ENCODE results near the gene MYL12A.
"Not testable (repeated sequence)": the region's sequence is repeated elsewhere in the genome, so short reads cannot be mapped to it uniquely, and the experiment has no call there.

Gene MYL12A

DNA sequence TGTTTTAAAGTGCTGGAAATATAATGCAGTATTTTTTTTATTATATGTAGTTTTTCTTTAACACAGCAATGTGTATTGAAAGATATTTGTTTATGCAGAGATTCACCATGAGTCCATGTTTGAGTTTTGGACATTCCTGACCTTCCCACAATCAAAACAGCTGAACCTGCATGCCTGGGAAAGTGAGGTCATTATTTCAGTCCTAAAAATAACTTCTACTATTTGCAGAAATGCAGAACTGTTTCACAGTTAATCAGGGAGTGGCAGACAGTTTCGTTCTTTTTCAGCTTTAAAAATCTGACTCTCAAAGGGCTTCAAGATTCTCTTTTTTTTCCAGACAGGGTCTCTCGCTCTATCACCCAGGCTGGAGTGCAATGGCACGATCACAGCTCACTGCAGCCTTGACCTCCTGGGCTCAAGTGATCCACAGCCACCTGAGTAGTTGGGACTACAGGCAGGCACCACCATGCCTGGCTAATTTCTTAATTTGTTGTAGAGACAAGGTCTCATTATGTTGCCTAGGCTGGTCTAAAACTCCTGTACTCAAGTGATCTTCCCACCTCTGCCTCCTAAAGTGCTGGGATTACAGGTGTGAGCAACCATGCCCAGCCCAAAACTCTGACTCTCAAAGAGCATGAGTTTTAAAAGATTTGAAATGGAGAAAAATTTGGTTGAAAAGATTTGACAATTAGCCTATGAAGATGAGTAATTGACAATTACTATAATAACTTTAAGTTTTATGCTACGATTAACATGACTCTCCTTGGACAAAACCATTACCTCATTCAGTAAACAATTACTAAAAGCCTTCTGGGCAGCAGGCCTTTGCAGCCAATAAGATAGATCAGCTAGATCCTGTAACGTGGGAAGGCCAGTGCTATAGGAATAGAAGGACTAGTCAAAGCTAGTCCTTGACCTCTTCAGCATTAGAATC is 9.4 kb downstream of the MYL12A start:
- DNase-seq = no peak

DNA sequence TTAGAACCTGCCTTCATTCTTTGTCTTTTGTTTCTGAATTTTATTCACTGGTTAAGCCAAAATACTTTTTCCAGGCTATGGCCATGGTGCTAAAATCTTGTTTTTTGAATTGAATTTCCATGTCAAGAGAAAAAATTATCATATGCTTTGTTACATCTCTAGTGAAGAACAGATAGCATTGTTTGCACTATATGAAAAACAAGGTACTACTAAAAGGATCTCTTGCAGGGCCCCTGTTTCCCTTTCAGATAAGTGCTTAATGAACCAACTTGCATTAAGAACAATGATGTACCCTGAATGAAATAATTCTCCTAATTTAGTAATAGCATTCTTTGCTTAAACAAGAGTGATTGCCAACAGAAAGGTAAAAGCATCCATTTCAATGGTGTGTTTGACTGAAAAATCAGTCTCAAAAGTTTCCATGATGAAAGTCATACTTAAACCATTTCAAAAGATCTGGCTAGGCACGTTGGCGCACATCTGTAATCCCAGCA is 10.1 kb downstream of the MYL12A start:
- no peak for DNase-seq

DNA sequence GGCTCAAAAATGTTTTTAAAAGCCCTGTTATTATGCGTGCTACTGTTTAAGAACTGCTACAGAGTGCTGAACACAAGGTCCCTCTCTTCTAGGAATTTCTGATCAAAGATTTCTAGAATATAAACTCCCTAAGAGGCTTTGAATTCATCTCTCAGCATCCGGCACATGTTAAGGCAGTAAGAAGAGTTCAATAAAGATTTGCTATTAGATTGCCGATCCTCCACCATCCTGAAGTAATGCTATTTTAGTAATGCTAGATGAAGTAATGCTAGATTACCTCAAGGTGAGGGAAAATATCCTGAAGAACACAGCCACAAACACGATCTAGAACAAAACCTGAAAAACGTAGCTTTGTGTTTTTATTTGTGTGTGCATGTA is 13.4 kb downstream of the MYL12A start:
- peak in 1 of 2 donors; percentile 55 for DNase-seq

DNA sequence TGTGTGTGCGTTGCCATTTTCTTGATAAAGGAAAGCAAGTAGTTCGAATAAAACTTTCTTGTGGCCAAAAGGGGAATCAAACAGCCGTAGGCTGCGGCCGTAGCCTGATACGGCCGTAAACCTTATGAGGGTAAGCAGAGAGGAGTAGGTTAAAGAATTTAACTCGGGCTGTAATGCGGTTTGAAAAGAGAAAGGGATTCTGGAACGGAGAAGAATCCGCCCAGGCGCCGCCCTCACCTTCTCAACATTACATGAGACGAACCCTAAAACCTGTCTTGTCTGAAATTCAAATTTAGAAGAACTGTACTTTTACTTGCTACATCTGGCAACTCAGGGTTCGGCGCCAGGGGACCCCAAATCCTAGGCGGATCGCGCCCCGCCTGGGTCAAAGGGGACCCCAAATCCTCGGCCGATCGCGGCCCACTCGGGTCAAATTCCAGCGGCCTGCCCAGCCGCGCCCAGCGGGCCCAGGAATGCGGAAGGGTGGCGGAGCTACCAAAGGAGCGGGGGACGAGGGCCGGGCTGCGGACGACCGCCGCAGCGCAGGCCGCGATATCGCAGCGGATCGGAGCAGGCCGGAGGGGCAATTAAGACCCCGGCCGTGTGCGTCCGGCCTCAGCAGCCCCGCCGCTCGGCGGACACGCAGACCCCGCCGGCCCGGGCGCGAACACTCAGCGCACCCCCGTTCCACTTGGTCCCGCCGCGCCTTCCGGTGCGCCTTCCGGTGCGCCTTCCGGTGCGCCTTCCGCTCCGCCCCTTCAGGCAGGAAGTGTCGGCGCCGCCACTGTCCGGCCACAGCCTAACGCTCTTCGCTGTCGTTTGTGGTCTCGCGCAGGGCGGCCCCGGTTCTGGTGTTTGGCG is 14.0 kb downstream of the MYL12A start, which contains the start of gene MYL12B:
MYL12B (plus strand) TSS at position 761 of the 861 bp plus-strand sequence. CDS start 10,766 bp downstream, outside the sequence.
- peak; percentile 76 to 83 for DNase-seq

DNA sequence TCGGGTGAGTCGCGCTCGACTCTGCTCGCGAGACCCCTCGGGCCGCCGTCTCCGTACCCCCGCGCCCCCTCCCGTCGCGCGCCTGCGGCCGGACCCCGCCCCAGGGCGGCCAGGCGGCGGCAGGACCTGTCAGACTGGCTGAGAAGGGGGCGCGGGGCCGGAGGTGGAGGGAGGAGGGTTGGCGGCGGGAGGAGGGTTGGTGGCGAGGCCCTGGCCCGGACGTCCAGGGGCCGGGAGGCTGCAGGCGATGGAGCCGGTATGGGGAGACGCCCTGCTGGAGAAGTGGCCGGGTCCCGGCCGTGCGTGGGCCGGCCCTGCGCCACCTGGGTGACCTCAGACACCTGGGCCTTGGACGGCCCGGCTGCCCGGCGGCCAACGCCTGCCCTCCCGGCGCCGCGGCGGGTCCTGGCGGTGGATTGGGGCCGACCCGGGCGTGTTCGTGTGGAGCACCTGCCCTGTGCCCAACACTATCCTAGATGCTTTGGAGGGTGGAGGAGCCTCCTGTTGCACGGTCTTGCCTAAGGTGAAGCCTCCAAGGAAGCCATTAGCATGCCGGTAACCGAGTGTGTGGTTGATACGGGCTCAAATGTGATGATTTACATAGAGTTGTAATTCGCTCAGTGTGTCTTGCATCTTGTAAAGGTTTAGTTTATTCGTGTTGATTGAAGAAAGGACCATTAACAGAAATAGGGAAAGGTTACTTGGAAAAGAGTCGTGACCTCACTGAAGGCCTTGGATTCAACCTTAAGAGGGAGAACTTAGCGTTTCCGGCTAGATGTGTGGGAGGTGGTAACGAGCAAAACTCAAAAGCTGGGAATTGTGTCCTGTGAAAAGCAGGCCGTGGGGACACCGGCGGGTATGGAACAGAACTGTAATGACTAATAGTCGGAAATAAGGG is 14.9 kb downstream of the MYL12A start:
- no peak for DNase-seq

DNA sequence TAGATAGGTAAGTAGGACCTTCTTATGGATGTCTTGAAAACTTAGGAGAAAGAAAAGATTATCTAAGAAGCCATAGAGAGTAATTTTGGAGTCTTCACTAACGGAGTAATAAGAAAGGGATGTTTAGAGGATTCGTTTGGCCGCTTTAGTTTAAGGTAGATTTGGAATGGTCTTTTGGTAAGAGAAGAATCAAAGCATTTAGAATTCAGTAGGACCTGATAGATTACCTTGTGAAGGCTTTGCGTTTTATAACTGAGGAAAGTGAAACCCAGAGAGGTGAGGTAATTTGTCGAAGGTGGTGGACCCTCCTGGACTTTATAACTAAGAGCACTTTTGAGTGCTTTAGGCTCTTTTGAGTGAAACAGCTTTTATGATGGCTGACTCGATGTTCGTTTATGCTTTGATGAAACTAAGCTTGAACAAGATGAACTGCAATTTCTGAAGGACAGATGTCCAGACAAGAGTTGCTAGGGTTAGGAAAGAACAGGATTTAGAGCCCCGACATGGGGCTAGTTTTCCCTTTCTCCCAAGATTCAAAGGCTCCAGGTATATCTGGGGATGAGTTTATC is 15.6 kb downstream of the MYL12A start:
- DNase-seq = no peak

DNA sequence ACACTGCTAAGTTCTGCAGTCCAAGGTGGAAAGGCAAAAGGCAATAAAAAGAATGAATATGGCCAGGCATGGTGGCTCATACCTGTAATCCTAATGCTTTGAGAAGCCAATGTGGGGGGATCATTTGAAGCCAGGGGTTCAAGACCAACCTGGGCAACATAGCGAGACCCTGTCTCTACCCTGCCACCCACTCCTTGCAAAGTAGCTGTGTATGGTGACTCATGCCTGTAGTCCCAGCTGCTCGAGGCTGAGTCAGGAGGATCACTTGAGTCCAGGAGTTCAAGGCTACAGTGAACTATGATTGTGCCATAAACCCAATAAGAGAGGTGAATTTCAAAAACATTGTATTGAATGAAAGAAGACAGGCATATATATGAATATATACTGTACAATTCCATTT is 16.8 kb downstream of the MYL12A start:
- no peak for DNase-seq

DNA sequence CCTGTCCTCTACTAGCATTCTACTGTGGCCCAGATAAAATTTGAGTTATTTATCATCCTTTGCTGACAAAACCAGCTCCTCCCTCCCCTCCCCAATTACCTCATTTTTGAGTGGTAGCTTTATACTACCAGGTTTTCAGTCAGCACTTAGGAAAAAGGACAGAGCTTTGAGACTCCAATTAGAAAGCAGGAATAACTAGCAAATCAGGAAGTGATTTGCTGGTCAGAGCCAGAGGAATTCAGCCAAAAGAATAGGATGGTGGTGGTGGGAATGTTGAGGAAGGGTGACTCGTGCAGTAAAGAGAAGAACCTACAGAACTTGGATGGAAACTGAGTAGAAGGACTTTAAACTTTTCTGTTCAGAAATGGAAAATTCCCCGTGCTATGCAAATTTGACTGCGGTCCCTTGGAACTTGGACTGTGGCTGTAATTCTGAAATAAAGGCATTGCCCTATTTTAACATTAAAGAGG is 18.0 kb downstream of the MYL12A start:
- DNase-seq = no peak

DNA sequence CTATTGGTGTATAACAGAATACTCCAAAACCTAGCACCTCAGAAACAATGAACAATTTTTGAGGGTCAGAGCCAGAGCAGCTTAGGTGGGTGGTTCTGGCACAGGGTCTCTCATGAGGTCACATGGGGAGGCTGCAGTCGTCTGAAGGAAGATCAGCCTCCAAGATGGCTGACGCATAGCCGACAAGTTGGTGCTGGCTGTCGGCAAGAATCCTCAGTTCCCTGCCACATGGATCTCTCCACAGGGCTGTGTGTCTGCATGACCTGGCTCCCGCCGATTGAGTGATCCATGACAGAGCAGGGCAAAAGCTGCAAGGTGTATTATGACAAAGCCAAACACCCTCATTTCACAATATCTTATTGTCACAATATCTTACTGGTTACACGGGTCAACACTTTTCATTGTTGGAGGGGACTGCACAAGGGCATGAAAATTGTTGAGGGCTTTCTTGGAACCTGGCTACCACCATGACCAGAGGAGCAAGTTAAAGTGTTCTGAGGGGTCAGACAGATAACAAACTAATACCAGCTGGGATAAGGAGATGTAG is 18.5 kb downstream of the MYL12A start:
- DNase-seq = peak in 1 of 2 donors; percentile 2

DNA sequence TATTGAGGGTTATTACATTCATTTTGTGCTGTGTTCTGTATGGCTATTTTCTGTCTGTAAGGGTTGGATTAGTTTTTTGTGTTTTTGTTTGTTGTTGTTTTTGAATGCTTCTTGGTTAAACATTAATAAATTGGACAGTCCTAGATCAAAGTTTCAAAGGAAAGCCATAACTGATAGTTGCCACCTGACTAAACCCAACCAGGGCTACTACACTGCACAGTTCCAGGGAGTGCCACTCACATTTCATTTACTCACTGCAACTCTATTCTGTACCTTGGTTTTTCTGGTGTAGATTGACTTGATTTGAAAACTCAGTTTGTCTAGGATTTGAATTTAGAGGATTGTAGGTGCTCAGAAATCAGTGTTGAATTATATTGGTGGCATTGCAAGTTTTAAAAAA is 20.7 kb downstream of the MYL12A start:
- no peak for DNase-seq

DNA sequence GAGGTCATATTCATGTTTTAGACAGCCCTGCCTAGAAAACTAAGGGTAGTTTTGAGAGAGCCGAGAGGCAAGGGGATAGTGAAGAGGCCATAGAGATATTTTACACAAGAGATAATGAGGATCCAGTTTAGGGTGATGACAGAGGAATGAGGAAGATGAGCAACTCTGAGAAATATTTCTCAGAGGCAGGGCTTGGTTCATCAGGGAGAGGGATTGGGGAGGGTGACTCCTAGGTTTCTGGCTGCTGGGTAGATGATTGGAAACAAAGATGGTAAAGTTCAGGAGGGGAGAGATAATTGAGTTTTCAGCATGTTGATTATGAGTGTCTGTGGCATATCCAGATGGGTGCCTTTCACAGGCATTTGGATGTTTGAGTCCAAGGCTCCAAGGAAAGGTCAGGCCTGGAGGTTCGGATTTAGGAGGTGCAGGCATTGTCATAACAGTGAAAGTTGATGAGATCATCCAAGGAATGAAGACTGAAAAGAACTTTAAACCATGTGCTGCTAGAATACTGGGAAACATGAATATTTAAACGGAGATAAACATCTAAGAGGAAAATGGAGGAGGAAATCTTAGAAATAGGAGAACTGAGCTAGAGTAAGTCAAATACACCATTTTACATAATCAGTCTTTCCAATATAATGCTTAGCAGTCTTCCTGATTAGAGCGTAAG is 21.8 kb downstream of the MYL12A start:
- DNase-seq = no peak

DNA sequence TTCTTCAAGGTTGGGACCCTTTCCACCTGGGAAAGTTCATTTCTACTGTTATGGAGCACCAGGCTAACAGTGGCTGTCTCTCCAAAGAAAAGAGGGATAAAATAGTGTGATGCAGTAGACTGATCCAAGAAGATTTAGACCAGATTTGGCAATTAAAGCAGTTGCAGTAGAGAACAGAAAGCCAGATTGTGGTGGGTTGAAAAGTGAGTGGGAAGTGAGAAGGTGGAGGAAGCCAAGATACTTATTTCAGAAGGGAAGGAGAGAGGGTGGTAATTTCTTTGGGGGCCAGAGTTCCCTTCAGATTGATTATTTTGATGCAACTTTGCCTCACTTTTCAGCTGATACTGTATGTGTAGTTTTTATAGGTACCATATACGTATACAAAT is 22.3 kb downstream of the MYL12A start:
- no peak for DNase-seq

DNA sequence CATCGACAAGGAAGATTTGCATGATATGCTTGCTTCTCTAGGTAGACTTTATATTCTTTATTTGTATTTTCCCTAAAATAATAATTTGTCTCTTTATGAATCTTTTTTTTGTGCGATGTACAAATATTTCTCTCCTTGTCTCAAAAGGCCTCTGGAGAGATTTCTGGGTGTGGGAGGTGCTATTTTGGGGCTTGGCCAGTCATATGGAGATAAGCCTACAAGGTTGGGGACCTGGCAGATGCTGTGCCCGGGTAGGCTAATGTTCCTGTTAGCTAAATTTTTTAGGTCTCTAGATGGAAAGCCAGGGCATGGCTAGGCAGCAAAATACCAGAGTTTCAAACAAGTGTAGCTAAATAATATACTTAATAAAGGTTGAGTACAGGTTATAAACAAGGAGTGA is 25.4 kb downstream of the MYL12A start:
- no peak for DNase-seq

DNA sequence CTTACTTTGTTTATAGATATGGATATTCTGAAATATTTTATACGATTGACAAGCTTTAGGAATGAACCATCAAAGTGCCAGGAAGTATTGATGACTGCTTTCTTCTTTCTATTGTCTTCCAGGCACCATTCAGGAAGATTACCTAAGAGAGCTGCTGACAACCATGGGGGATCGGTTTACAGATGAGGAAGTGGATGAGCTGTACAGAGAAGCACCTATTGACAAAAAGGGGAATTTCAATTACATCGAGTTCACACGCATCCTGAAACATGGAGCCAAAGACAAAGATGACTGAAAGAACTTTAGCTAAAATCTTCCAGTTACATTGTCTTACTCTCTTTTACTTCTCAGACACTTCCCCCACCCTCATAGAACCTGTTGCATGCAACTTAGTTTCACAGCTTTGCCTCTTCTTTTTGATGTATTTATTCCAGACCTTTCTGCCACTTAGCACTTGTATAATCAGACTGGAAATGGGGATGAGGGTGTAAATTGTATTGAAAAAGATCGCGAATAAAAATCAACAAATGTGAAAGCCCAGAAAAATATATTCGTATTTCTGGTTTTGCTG is 30.1 kb downstream of the MYL12A start:
- DNase-seq = not testable (repeated sequence)

DNA sequence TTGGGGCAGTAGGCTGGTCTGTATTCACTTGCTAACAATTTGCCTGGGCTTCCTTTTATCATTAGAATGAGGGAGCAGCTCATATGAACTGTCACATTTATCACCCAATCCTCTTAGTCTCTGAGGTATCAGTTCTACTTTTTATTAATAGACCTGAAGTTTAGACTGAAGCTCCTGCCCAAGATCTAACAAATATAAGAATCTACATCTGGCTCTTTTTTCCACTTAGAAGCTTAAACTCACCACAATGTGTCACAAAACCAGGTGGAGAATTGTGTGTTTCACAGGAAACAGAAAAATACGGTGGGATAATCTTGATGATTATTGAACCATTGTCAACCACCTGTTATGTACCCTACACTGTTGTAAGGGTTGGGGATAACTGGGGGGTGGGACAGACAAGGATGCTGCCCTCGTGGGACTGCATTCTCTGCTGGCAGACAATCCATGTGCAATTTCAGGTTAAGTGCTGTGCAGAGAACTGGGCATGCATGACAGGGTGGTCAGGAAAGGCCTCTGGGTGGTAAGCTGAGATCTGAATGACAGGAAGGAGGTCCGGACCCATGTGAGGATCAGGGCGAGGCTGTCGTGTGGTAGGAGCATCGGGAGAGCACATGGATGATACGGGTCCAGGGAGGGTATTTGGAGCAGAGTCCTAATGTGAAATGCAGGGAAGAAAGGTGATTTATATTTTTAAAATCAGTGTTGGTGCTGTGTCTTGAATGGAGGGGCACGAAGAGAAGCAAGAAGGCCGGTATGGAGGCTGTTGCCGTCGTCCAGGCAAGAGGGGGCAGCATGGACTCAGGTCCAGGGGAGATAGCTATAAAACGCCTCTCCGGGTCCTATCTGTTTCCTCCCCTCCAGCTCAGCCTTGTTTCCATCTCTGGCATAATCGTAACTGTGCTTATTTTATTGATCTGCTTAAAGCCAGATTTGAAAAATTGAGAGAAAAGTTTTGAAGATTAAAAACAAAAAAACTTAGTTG is 31.9 kb downstream of the MYL12A start:
- DNase-seq = no peak

DNA sequence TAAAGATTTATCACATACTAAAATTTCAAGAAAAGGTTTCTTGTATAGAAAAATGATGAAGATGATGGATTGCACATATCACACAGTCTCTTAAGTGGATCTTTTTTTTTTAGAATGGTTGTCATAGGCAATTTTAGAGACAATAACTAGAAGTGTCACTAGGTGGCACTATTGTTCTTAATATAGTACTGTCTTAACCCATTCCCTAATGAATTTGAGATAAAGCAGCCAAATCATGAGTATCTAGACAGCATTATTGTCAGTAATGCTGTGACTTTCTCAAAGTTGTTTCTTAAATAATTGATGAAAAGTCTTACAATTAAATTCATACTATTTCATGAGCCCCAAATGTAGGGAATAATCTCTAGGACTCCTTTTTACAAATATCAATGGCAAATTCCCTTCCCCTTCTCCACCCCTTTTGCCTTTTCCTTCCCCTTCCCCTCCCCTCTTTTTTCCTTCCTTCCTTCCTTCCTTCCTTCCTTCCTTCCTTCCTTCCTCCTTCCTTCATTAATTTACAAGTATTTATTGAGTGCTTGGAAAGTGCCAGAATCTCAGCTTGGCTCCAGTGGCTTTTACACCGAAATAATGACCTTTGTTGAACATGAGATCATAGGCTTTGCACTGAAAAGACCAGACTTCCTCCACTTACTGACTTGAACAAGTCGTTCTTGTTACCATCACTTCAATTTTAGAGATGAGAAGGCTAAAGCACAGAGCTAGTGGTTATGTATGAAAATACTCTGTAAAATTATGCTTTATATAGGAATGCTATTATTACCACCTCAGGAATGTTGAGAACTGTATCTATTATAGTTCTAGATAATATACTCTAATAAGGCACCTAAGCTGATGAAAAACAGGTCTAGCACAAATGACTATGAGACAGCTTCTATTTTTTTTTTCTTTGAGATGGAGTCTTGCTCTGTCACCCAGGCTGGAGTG is 34.1 kb downstream of the MYL12A start:
- DNase-seq = peak in 1 of 2 donors; percentile 92

DNA sequence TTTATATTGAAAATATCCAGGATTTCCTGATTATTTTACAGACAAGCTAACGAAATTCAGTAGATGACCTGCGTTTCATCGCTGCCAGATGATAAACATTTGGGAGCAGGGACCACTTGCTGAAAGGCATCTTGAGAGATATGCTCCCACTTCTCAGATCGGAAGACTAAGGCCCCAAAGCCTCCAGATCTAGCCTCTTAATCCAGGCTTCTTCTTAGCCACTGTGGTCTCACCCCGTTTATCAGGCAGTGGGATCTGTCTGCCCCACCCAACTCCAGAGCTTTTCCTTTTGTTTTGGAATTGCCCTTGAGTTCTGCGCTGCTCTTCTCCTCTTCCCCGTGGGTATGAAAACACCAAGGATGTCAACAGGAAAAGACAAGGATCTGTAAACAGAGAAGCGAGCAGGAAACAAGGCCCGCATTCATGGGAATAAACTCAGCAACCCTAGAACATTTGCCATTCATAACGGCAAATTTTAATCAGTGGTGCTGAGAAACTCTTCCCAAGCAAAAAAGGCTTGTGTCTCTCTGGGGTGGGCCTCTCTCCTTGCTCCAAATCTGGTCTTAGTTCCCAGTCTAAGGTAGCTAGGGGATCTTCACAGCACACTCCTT is 35.8 kb downstream of the MYL12A start:
- DNase-seq = peak; percentile 22

DNA sequence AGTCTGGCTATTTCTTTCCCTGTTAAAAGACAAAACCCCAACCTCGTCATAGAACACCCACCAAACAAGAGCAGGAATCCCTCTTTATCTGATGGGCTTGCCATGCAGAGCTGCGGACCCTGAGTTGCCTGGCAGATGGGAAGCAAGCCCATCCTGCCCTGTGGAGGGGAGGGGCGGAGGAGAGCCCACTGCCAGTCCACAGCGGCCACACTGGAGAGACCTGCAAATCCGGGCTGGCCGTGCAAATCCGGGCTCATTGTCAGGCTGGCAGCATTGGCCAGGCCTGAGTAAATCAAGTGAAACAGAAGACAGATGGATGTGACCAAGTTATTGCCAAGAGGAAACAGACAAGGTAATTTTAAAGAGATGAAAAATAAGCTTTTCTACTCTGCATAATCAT is 36.3 kb downstream of the MYL12A start:
- DNase-seq = peak in 1 of 2 donors; percentile 22

Measured in hippocampal formation (tissue), 2 donors.